Endothelial cell of umbilical vein (primary cell): ENCODE data around the gene CEP70. TPM values are rescaled to one million over a fixed set of nuclear protein-coding genes. Genes with fewer than 3 reads are reported as not detected.

ENCODE experiments used
- BruUV-seq: library from RNA; stranded (reverse); fragments of 400-500 nt; replicated peaks from 2 replicates; lab custom pipeline; 2021; lab: Mats Ljungman, UMichigan
- CTCF ChIA-PET: fragments of 300-600, 350-600 bp; sonication (Branson Sonifier 250); formaldehyde crosslinking; loops from one replicate; lab custom pipeline; 2021; ENCODE audit warnings: antibody characterized with exemption, inconsistent platforms; lab: Charles Lee
- POLR2A ChIA-PET: fragments of 300-600, 350-600 bp; sonication (Branson Sonifier 250); formaldehyde crosslinking; loops from one replicate; lab custom pipeline; 2021; ENCODE audit warnings: antibody characterized with exemption, inconsistent platforms; lab: Charles Lee
- DNase-seq: peaks from one replicate; pipeline ENCODE4 v3.0.0-alpha.2; 2011; ENCODE audit warnings: low read depth, low spot score
- FAIRE-seq: peaks from 2 replicates; lab custom pipeline; 2011; peaks lifted over from hg19 to GRCh38; lab: Jason Lieb, UNC
- H2AFZ ChIP-seq: 2 replicates; pipeline ENCODE4 v1.6.0; 2012; ENCODE audit warnings: low read depth, low read length, control low read depth, inconsistent platforms
- H3K27ac ChIP-seq: 2 replicates; pipeline ENCODE4 v1.5.1; 2011; ENCODE audit warnings: low read depth, mild to moderate bottlenecking, control low read depth, low read length, moderate library complexity; ENCODE audit not compliant: insufficient read depth
- H3K27me3 ChIP-seq, 2 experiments: 2 replicates each; pipeline versions ENCODE4 v1.6.0 to v1.6.1; 2011; ENCODE audit warnings: low read length in 2 of 2, mixed read lengths in 1 of 2; ENCODE audit not compliant: control insufficient read depth in 2 of 2, insufficient read depth in 2 of 2
- H3K36me3 ChIP-seq, 2 experiments: 2 replicates in 1 of 2; 3 replicates in 1 of 2; pipeline ENCODE4 v1.5.1; 2011; ENCODE audit warnings: low read length in 2 of 2, mild to moderate bottlenecking in 1 of 2, moderate library complexity in 1 of 2; ENCODE audit not compliant: control insufficient read depth in 2 of 2, insufficient read depth in 2 of 2; ENCODE audit errors: extremely low read depth in 1 of 2
- H3K4me1 ChIP-seq: 3 replicates; pipeline ENCODE4 v1.5.1; 2011; ENCODE audit warnings: mild to moderate bottlenecking, low read length; ENCODE audit not compliant: control insufficient read depth, insufficient read depth; ENCODE audit errors: extremely low read depth
- H3K4me2 ChIP-seq: 2 replicates; pipeline ENCODE4 v1.6.1; 2011; ENCODE audit warnings: low read length, control low read depth, mixed read lengths; ENCODE audit not compliant: insufficient read depth
- H3K4me3 ChIP-seq, 3 experiments: fragments of 200-600 bp in 1 of 3; sonication (generic), shearing (Covaris generic) in 1 of 3; replicated peaks in 1 of 3; 2 replicates each; pipeline ENCODE4 v1.5.1; 2011 to 2016; ENCODE audit warnings: control low read depth in 3 of 3, low read length in 3 of 3, mild to moderate bottlenecking in 2 of 3, inconsistent platforms in 1 of 3, low read depth in 1 of 3, moderate library complexity in 1 of 3; ENCODE audit not compliant: insufficient read depth in 1 of 3
- H3K79me2 ChIP-seq: 2 replicates; pipeline ENCODE4 v1.6.0; 2012; ENCODE audit warnings: low read length, inconsistent platforms; ENCODE audit not compliant: control insufficient read depth, insufficient read depth
- H3K9ac ChIP-seq: replicated peaks from 2 replicates; pipeline ENCODE3; 2011; ENCODE audit warnings: low read length, control low read depth; ENCODE audit not compliant: insufficient read depth; ENCODE audit errors: extremely low read depth
- H3K9me1 ChIP-seq: replicated peaks from 3 replicates; pipeline ENCODE4 v1.6.0; 2011; ENCODE audit warnings: mild to moderate bottlenecking, low read length; ENCODE audit not compliant: control insufficient read depth, insufficient read depth; ENCODE audit errors: extremely low read depth
- H3K9me3 ChIP-seq: replicated peaks from 2 replicates; pipeline ENCODE4 v1.5.1; 2012; ENCODE audit warnings: low read length, inconsistent platforms; ENCODE audit not compliant: control insufficient read depth, insufficient read depth
- H4K20me1 ChIP-seq: replicated peaks from 2 replicates; pipeline ENCODE3; 2011; ENCODE audit warnings: mild to moderate bottlenecking, low read length; ENCODE audit not compliant: control insufficient read depth, insufficient read depth; ENCODE audit errors: extremely low read depth
- EZH2 ChIP-seq: IDR thresholded peaks from 2 replicates; pipeline ENCODE4 v1.6.1; 2012; ENCODE audit warnings: borderline replicate concordance, low read depth, mild to moderate bottlenecking, moderate library complexity, low read length, inconsistent platforms; ENCODE audit not compliant: severe bottlenecking
- FOS ChIP-seq: IDR thresholded peaks from 2 replicates; pipeline ENCODE4 v1.6.1; 2011; ENCODE audit warnings: mild to moderate bottlenecking, low read length, moderate library complexity, borderline replicate concordance; ENCODE audit not compliant: insufficient read depth
- GATA2 ChIP-seq: IDR thresholded peaks from 2 replicates; pipeline ENCODE4 v1.7.0; 2011; ENCODE audit warnings: low read depth, mild to moderate bottlenecking, moderate library complexity, mixed read lengths, low read length; ENCODE audit not compliant: insufficient read length, insufficient read depth
- JUN ChIP-seq: IDR thresholded peaks from 2 replicates; pipeline ENCODE4 v1.6.1; 2011; ENCODE audit warnings: borderline replicate concordance, low read depth; ENCODE audit not compliant: insufficient read length, insufficient read depth
- MAX ChIP-seq: IDR thresholded peaks from 2 replicates; pipeline ENCODE4 v1.6.1; 2011; ENCODE audit not compliant: insufficient read depth, insufficient read length
- MYC ChIP-seq: IDR thresholded peaks from one replicate; pipeline ENCODE4 v1.6.1; 2011; ENCODE audit warnings: mild to moderate bottlenecking, low read depth, low read length
- POLR2A ChIP-seq: IDR thresholded peaks from 2 replicates; pipeline ENCODE4 v1.6.1; 2012; ENCODE audit warnings: low read depth, mild to moderate bottlenecking, control low read depth, low read length
- POLR2AphosphoS5 ChIP-seq: IDR thresholded peaks from 2 replicates; pipeline ENCODE4 v1.6.1; 2012; ENCODE audit warnings: low read depth, mild to moderate bottlenecking, control low read depth, low read length, moderate library complexity; ENCODE audit not compliant: insufficient read depth
- dilution Hi-C: fragments of 300-500 bp; cut with MboI; formaldehyde crosslinking; loops from one replicate; pipeline ENCODE4 v1.15.0; 2019; ENCODE audit warnings: low sequenced_read_pairs; ENCODE audit not compliant: extremely low pct_ligation_motif_present
- intact Hi-C: fragments of 100-400 bp; cut with micrococcal nuclease; formaldehyde crosslinking; loops from one replicate; pipeline ENCODE4 v1.10.0; 2022
- polyA plus RNA-seq, 4 experiments: library from polyadenylated mRNA; depleted of rRNA in 3 of 4; stranded (reverse) in 3 of 4; unstranded in 1 of 4; fragments of >200 nt; gene quantifications; 2 replicates each; pipeline versions ENCODE4 v1.2.1 to v1.2.3, GENCODE V29; 2011 to 2012; ENCODE audit warnings: missing spikeins in 1 of 4
- total RNA-seq: library from RNA; stranded (reverse); gene quantifications from 2 replicates; pipeline ENCODE4 v1.2.3, GENCODE V29; 2021
- TF ChIP-seq, protein P1 (sequence below), 2 donors: IDR thresholded peaks; 1 replicate in 1 of 2; 2 replicates in 1 of 2; pipeline ENCODE4 v1.5.1; 2011; ENCODE audit warnings: low read length in 2 of 2, mild to moderate bottlenecking in 2 of 2, moderate library complexity in 2 of 2, control low read depth in 1 of 2, inconsistent platforms in 1 of 2, low read depth in 1 of 2; ENCODE audit not compliant: insufficient read depth in 1 of 2; ENCODE audit errors: extremely low read depth in 1 of 2

CEP70 gene
- total and polyA plus RNA-seq, 2 donors (not counting 3 experiments of a cell fraction or from before 2014, with no cell fraction given): 2.1 to 16.9 TPM

- no TSS peak for BruUV-seq
- TF ChIP-seq MAX (no peak), MYC (no peak), JUN (no peak), FOS (no peak), POLR2A (no peak), EZH2 (no peak), GATA2 (no peak), POLR2AphosphoS5 (no peak)
- TF ChIP-seq, protein P1, sequence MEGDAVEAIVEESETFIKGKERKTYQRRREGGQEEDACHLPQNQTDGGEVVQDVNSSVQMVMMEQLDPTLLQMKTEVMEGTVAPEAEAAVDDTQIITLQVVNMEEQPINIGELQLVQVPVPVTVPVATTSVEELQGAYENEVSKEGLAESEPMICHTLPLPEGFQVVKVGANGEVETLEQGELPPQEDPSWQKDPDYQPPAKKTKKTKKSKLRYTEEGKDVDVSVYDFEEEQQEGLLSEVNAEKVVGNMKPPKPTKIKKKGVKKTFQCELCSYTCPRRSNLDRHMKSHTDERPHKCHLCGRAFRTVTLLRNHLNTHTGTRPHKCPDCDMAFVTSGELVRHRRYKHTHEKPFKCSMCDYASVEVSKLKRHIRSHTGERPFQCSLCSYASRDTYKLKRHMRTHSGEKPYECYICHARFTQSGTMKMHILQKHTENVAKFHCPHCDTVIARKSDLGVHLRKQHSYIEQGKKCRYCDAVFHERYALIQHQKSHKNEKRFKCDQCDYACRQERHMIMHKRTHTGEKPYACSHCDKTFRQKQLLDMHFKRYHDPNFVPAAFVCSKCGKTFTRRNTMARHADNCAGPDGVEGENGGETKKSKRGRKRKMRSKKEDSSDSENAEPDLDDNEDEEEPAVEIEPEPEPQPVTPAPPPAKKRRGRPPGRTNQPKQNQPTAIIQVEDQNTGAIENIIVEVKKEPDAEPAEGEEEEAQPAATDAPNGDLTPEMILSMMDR (IDR thresholded peaks at IDR 0.05; ENCODE audit: extremely low read depth in 1 of 2, insufficient read depth in 1 of 2, low read depth in 1 of 2, low read length in 2 of 2): no peak
- H3K9ac ChIP-seq: no peak overlapping the region
- DNase-seq (no peak), FAIRE-seq (no peak)
- CTCF ChIA-PET: interaction anchor here (1.1 kb wide), 1 partner anchor 363 kb away, joined by 3 read pairs; no protein-coding TSS in a partner anchor
- H3K27me3 ChIP-seq: no peaks in the 10 kb centered on the region
- H3K79me2 ChIP-seq: no peaks in the 10 kb centered on the region
- no peaks in the 10 kb centered on the region for H3K9me1 ChIP-seq
- no peaks in the 10 kb centered on the region for H4K20me1 ChIP-seq
- dilution Hi-C loops (no loop called here), intact Hi-C loops (no loop called here)
- H3K4me3 ChIP-seq: no peak overlapping the region
- POLR2A ChIA-PET: no interaction called here
- H3K4me1 ChIP-seq: no peaks in the 10 kb centered on the region
- no peak overlapping the region for H2AFZ ChIP-seq
- no peak overlapping the region for H3K4me2 ChIP-seq
- no peaks in the 10 kb centered on the region for H3K9me3 ChIP-seq
- no peaks in the 10 kb centered on the region for H3K36me3 ChIP-seq
- no peak overlapping the region for H3K27ac ChIP-seq
Observed at GRCh38 chr3:138560501-138560900, 33.6 kb downstream of the CEP70 start.
